Stimulated activated CD8-positive, alpha-beta memory T cell treated with anti-CD3 and anti-CD28 coated beads, Interleukin-7, amount 100 ng/mL, for 4 hours (primary cell): ENCODE results near the gene RPL11.
"Not testable (repeated sequence)": the region's sequence is repeated elsewhere in the genome, so short reads cannot be mapped to it uniquely, and the experiment has no call there.

Experiments
- DNase-seq, 2 donors: peaks; one replicate each; pipeline ENCODE4 v3.0.0-alpha.2; 2020; ENCODE audit warnings: low read depth in 2 of 2

RPL11 gene

DNA sequence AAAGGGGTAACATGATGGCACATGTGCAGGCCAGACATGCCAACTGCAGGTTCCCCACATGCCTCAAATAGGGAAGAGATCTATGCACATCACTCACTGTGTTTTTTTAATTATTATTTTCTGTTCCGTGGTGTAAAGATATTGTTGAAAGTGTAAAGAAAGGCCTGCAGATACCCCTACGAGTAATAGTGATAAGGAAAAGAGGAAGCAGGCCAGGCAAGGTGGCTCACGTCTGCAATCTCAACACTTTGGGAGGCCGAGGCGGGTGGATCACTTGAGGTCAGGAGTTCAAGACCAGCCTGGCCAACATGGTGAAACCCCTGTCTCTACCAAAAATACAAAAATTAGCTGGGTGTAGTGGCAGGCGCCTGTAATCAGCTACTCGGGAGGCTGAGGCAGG lies 6.4 kb upstream of the RPL11 start:
- DNase-seq, result not testable (repeated sequence)

DNA sequence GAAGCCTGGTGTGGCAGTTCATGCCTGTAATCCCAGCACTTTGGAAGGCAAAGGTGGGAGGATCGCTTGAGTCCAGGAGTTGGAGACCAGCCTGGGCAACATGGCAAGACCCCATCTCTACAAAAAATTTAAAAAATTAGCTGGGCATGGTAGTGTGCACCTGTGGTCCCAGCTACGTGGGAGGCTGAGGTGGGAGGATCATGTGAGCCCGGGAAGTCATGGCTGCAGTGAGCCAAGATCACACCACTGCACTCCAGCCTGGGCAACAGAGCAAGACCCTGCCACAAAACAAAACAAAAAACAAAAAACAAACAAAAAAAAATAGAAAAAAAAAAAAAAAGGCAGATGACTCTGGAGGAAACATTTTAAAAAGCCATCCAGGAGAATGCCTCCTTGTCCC lies 3.9 kb upstream of the RPL11 start:
- DNase-seq, result not testable (repeated sequence)

DNA sequence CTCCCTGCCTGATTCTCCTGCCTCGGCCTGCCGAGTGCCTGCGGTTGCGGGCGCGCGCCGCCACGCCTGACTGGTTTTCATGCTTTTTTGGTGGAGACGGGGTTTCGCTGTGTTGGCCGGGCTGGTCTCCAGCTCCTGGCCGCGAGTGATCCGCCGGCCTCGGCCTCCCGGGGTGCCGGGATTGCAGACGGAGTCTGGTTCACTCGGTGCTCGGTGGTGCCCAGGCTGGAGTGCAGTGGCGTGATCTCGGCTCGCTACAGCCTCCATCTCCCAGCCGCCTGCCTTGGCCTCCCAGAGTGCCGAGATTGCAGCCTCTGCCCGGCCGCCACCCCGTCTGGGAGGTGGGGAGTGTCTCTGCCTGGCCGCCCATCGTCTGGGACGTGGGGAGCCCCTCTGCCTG lies 3.3 kb upstream of the RPL11 start:
- DNase-seq, result not testable (repeated sequence)

DNA sequence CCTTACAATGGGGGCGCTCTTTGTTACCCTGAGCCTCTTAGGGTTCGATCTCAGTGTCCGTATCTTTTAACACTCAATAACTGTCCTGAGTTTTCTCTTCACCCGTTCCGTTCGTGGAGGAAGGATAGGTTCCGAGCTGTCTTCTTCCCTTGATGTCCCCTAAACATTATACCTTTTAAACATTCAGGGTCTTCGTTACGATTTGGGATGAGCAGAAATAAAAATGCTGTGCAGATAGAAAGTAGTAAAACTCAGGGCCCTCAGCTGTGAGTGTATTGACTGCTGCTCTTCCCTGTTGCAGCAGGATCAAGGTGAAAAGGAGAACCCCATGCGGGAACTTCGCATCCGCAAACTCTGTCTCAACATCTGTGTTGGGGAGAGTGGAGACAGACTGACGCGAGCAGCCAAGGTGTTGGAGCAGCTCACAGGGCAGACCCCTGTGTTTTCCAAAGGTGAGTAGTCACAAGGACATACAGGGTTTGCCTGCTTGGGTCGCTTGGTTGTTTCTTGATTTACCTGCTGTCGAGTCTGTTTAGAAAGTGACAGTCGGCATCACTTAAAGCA lies 784 bp downstream of the RPL11 start:
- no peak for DNase-seq

DNA sequence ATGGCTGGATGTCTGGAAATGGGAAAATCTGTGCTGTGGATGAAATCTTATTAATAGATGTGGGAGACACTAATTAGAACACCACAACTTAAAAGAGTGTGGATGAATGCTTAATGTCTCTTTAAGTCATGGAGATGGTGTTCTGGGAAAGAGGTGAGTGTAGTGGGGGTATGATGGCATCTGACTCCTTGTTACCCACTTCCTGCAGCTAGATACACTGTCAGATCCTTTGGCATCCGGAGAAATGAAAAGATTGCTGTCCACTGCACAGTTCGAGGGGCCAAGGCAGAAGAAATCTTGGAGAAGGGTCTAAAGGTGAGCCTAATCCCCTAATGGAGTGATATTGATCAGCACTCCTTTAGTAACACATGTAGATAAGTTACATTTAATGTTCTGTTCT lies 2.0 kb downstream of the RPL11 start:
- no peak for DNase-seq

DNA sequence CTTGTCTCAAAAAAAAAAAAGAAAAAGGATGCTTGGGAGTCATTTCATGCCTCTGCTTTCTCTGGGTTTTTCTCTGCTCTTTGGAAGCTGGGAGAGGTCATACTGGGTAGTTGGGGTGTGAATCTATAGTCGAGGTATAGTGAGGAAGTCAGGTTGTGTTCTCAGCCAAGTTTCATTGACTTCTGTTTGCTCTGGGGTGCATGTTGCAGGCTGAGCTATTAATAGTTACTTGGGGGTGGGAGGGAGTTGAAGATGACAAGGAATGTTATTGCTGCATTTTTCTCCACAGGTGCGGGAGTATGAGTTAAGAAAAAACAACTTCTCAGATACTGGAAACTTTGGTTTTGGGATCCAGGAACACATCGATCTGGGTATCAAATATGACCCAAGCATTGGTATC lies 2.8 kb downstream of the RPL11 start:
- DNase-seq, result no peak

DNA sequence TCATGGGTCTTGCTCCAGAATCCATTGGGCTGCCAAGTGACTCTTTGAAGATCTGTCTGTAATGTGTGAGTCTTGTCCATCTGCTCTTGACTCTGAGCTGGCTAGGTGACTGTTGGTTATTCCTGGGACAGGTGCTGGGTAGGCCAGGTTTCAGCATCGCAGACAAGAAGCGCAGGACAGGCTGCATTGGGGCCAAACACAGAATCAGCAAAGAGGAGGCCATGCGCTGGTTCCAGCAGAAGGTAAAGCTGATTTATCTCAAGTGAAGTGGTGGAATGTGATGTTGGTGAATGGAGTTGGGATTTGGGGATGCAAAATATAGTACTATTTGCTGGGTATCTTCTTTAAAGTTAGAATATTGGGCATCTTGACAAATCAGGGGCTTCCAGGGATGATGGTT lies 4.1 kb downstream of the RPL11 start:
- no peak for DNase-seq

DNA sequence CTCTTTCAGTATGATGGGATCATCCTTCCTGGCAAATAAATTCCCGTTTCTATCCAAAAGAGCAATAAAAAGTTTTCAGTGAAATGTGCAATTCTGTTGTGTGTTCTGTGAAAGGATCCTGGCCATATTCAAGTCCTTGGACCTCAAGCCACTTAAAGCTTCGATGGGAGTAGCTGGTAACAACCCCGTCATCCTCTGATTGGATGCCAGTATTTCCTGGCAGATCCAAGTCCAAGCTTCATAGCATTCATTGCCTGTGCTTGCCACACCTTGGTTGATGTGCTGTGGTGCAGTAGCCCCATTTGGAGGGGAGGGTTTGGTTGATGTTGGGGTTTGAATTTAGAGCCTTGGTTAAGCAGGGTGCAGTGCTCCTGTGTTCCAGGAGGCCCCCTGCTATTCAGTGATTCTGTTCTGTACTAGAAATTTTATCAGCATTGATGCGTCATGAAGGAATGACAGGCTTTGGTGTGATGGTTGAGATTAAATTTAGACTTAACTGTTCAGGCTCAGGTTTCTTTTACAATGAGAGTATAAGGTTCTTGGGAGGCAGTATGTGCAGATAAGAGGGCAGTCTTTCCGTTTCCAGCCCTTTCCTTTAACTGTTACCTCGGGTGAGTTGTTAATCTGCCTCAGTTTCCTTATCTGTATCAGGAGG lies 4.9 kb downstream of the RPL11 start:
- no peak for DNase-seq

DNA sequence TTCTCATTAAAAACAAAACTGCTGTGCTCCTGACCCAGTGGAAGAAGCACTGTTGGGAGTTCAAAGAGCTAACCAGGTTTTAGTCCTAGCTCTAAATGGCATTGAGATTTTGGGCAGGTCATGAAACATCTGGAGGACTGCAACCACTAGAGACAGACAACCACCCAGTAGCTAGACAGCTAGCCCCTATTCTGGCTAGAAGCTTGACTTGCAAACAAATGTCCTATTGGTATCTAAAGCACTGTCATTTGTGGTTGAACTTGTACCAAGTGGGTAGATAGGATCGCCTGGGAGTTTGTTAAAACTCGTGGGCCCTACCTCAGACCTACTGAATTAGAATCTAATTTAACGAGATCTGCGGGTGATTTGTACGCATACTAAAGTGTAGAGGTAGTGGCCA lies 6.9 kb downstream of the RPL11 start:
- no peak for DNase-seq

DNA sequence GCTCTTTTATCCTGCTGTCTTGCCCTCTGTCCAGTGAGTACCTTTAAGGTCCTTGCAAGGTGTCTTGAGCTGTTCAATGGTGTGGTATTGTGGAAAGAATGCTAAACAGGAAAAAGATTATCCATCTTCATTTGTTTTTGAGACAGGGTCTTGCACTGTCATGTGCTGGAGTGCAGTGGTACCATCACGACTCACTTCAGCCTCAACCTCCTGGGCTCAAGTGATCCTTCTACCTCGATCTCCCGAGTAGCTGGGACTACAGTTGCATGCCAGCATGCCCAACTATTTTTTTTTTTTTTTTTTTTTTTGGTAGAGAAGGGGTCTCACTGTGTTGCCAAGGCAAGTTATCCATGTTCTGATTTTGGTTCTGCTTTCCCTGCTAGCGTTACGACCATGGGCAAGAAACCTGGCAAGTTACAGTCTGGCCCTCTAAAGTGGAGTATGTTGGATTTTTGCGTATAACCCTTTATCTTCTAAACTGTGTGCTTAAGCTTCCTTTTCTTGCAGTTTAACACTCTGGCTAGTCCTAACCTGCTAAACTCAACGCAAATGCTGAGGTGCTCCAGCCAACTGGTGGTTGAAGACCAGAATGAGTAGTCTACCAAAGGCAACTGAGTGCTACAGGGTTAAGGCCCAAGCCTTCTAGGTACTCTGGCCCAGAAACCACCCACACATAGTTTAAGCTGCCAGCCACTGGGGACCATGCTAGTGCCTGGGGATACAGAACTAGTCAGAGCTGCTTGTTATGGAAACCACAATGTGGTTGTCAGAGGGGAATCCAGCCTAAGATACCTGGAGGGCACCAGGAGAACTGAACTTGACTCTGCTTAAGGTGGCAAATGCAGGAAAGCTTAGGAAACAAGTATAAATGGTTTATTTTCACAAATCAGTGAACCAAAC lies 7.9 kb downstream of the RPL11 start:
- DNase-seq, result no peak

DNA sequence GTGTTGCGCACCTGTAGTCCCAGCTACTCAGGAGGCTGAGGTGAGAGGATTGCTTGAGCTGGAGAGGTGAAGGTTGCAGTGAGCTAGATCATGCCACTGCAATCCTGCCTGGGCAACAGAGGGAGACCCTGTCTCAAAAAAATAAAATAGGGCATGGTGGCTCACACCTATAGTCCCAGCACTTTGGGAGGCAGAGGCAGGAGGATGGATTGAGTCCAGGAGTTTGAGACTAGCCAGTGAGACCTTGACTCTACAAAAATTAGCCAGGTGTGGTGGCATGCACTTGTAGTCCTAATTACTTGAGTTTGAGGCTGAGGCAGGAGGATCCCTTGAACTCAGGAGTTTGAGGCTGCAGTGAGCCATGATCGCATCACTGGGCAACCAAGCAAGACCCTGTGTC lies 9.7 kb downstream of the RPL11 start:
- DNase-seq, result no peak

DNA sequence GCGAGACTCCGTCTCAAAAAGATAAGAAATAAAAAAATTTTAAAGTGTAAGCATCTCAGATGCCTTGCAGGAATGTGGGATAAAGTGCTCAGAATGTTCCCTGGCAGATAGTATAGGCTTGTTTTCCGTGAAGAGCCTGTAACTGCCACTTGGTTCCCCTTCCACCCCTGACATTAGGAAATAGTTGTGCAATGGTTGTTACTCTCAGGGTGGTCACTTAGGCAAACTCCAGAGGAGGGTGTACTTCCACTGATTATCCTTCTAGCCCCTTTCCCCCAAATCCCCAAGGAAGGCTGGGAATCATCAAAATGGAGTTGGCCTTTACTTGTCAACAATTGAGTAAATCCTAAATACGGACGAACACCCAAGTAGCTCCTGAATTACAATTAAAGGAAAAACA lies 10.4 kb downstream of the RPL11 start:
- no peak for DNase-seq

DNA sequence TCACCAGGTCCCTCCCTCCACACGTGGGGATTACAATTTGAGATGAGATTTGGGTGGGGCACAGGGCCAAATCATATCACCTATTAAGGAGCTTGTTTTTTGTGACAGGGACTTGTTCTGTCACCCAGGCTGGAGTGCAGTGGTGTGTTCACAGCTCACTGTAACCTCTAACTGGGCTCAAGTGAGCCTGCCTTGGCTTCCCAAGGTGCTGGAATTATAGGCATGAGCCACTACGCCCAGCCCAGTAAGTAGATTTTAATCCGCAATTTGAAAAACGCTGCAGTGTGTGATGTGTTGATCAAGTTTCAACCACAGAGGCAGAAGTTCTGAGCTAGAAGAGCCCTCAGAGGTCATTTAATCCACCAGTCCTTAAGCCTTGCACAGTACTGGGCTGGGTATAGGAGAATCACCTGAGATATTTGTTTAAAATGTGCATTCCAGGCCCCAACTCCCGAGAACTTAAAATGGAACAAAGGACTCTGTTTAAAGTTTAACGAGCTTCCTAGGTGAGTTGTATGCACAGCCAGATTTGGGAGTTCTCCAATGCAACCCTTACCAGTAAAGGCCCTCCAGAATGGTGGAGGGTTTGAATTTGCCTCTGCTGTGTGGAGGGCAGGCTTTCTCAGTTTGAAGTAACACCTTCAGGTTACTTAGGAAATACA lies 13.4 kb downstream of the RPL11 start:
- DNase-seq, result no peak

DNA sequence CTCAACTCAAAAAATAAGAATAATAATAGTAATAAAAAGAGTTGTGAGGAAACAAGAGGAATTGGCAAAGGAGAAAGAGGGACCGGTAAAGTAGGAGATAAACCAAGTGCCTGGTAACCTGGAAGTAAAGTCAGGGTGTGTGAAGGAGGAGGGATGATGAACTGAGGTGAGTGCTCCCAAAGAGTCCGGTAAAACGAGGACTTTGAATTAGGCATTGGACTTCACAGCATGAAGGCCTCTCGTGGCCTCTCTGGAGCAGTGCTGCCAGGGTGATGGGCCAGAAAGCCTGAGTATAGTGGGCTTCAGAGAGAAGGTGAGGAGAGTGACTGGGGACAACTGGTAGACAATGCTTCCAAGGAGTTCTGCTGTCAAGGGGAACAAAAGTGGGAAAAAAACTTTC lies 17.6 kb downstream of the RPL11 start:
- DNase-seq, result no peak

DNA sequence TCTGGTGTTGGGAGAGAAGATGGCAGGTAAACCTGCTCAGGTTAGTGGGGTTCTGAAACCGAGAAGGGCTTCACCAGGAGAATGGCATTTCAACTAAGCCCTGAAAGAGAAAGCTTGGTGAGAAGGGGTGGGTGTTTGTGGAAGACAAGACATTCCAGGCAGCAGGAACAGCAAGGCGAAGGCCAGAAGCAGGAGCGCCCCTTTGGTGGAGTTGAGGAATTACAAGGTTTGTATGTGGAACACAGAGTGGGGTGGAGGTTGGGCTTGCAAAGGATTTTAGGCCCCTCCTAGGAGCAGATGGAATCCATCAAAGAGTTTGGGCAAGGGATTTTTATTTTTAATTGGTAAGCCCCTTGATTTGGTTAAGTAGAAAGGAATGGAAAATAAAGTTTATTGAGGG lies 26.9 kb downstream of the RPL11 start:
- DNase-seq, result no peak

DNA sequence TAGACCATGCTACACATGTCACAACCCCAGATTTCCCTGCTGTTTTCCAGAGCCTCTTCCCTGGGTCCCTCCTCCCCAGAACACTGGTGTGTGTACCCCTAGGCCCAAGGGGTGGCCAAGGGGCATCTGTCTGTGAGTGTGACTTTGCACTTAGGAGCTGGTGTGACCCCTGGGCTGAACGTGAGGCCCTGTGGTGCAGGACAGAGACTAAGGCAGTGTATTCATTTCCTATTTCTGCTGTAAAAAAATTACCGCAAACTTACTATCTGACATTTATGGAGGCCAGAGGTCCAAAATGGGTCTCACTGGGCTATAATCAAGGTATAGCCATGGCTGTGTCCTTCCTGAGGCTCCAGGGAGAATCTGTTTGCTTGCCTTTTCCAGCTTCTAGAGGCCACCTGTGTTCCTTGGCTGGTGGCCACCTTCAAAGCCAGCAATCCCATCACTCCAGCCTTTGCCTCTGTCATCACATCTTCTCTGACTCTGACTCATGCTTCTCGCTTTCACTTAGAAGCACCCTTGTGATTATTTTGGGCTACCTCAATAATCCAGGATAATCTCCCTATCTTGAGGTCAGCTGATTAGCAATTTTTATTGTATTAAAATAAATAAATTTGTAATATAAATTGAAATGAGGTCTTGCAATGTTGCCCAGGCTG lies 27.7 kb downstream of the RPL11 start:
- DNase-seq, result no peak

DNA sequence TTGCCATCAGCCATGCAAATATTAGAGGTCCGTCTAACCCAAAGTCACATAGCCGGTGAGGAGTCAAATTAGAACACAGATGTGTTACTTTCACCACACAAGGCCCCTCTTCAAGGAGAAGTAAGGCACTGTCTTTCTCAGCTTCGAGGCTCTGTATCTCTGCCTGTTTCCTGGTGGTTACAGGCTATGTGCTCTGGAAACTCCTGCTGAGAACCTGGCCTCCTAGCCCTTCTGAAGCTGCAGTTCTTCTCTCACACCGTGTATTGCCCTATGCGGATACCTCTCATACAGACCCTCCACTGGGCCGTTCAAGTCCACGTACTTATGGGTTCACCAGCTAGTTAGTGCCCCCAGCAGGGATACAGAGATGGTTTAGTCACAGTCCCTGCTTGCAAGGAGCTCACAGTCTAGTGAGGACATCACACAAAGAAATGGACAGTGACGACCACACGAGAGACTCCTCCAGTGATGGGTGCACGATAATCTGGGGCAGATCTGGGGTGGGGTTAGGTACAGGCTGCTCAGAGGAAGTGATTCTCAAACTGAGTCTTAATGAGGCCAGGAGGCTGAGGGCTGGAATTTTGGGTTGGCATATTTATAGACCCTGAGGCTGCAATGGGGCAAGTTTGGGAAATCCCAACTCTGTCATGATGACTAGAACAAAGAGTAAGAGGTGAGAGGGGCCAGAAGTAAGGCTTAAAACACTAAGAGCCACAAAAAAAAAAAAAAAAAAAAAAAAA lies 28.8 kb downstream of the RPL11 start:
- no peak for DNase-seq

DNA sequence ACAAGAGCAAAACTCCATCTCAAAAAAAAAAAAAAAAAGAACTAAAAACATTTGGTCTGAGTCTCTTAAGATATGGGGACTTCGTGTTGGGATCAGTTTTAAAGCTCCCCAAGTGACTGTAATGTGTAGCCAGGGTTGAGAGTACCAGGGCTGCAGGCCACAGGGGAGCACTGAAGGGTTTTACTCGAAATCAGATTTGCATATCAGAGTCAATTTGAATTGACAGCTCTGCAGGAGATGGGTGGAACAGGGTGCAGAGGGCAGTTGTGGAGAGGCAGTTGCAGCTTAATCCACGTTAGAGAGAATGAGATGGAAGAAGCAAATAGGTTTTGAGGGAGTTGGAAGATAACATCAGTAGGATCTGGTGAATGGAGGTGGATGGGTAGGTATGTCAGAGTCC lies 31.0 kb downstream of the RPL11 start:
- no peak for DNase-seq

DNA sequence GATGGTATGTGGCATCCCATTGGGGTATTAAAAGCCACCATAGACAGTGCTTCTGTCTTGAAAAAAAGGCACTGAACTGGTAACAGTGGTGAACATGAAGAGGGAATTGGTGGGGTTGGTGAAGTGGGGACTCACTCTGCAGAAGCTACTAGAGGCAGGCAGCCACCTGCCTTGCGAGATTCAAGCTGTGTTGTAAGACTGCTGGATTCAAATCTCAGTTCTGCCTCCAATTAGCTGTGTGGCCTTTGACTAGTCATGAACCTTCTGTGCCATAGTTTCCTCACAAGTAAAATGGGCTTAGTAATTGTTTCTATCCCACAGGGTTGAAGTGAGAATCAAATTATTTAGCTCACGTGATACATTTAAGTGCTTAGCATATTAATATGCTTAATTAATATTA lies 35.1 kb downstream of the RPL11 start:
- no peak for DNase-seq

DNA sequence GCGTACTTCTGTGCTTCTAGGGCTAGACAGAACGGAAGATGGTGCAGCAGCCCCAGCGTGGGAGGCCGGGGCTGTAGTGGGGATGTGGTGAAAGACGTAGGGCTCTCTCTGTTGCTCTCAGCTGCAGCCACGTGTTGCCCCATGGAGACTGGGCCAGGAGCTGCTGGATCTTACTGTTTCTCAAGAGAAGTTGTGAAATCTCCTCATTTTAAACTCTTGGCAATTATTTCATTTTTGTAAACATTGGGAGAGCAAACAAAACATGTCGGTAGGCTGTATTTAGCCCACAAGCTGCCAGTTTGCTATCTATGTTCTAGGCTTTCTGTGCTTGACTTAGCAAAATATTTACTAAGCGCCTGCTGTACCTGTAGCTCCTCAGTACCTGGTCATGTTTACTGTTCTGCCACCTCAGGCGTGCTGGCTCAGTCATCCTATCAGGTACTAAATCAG lies 35.8 kb downstream of the RPL11 start:
- no peak for DNase-seq
